ENCODE measurements around the gene KCNJ14.

GRCh38 chr19:48496959-48497727 lies 41.8 kb downstream of the KCNJ14 start:
- TF ChIP-seq CTCF (IDR thresholded peaks at IDR 0.05) (no peak), POLR2AphosphoS5 (IDR thresholded peaks at IDR 0.05) (no peak)

Measured in gastroesophageal sphincter (tissue), 3 donors.